Measurements from ENCODE around the gene C2orf92.

The C2orf92 gene

DNA sequence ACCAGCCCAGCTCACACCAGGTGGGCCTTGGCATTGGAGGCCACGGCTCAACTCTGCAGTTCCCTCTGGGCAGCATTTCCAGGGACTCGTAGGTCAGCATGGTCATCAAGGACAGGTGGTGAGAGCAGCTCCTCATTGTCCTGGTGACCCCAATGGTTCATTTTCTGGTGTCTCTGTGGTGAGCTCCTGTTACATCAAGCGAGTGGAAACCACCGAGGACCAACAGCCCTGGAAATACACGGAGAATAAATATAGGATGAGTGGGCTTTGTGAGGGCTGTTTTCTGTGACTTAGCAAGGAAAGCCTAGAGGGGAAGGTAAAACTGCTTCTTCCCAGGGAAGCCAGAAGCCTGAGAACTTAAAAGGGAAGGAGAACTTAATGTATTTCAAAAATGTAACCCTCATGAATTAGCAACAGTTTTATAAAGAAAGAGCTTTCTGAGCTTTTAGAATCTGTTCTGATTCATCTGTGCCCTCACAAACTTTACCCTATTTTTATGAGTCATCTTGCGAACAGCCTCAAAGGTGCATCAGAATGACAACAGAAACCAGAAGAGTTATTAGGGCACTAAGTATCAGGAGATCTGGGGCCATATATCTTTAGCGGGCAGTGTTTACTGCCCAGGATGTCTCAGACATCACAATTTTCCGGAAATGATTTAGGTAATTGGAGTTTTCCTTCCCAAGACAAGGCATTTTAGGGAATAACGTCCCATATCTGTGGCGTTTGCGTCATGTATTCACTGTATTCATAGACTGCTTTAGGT, 18.7 kb downstream of the C2orf92 start:
- no peaks in the 10 kb centered on the region for H3K9me3 ChIP-seq (replicated peaks; ENCODE audit: insufficient read depth, low read length)
- H3K27ac ChIP-seq (ENCODE audit: low read length) = no peak overlapping the region
- H3K4me3 ChIP-seq (ENCODE audit: low read length) = no peak overlapping the region
- DNase-seq = no peak
- H3K9ac ChIP-seq (ENCODE audit: low read length) = no peak overlapping the region
- H3F3A ChIP-seq (ENCODE audit: insufficient read depth, low read length) = no peaks in the 10 kb centered on the region
- no peak for TF ChIP-seq CTCF (IDR thresholded peaks at IDR 0.05; ENCODE audit: low read length)
- no peak for TF ChIP-seq EZH2phosphoT487 (IDR thresholded peaks at IDR 0.05; ENCODE audit: low read length)
- no peak for TF ChIP-seq EZH2 (optimal IDR thresholded peaks at IDR 0.05; ENCODE audit: low read depth, low read length)
- H2AFZ ChIP-seq (ENCODE audit: low read length) = no peak overlapping the region
- H3K79me2 ChIP-seq (ENCODE audit: low read length) = no peaks in the 10 kb centered on the region
- H3K27me3 ChIP-seq (replicated peaks; ENCODE audit: insufficient read depth, low read length) = no peaks in the 10 kb centered on the region
- no peaks in the 10 kb centered on the region for H3K36me3 ChIP-seq (replicated peaks; ENCODE audit: insufficient read depth, low read length)
- no peaks in the 10 kb centered on the region for H3K9me2 ChIP-seq (replicated peaks; ENCODE audit: insufficient read depth, low read length)
- H4K20me1 ChIP-seq (ENCODE audit: insufficient read depth, low read length) = no peaks in the 10 kb centered on the region
- no peak overlapping the region for H3K4me2 ChIP-seq (ENCODE audit: low read depth, low read length)
- H3K4me1 ChIP-seq (ENCODE audit: low read length) = no peaks in the 10 kb centered on the region

GRCh38 chr2:97691166-97691565, 21.7 kb downstream of the C2orf92 start:
- Histone ChIP-seq H3K4me1 (ENCODE audit: low read length) (no peaks in the 10 kb centered on the region), H3K27ac (ENCODE audit: low read length) (no peak overlapping the region), H3K4me3 (ENCODE audit: low read length) (no peak overlapping the region), H3K9ac (ENCODE audit: low read length) (no peak overlapping the region), H4K20me1 (ENCODE audit: insufficient read depth, low read length) (no peaks in the 10 kb centered on the region), H3K79me2 (ENCODE audit: low read length) (no peaks in the 10 kb centered on the region), H2AFZ (ENCODE audit: low read length) (no peak overlapping the region), H3K36me3 (replicated peaks; ENCODE audit: insufficient read depth, low read length) (no peaks in the 10 kb centered on the region), H3K27me3 (replicated peaks; ENCODE audit: insufficient read depth, low read length) (no peaks in the 10 kb centered on the region), H3F3A (ENCODE audit: insufficient read depth, low read length) (no peaks in the 10 kb centered on the region), H3K4me2 (ENCODE audit: low read depth, low read length) (no peak overlapping the region), H3K9me2 (replicated peaks; ENCODE audit: insufficient read depth, low read length) (no peaks in the 10 kb centered on the region), H3K9me3 (replicated peaks; ENCODE audit: insufficient read depth, low read length) (no peaks in the 10 kb centered on the region)
- no peak for DNase-seq
- no peak for TF ChIP-seq EZH2 (optimal IDR thresholded peaks at IDR 0.05; ENCODE audit: low read depth, low read length)
- TF ChIP-seq CTCF (IDR thresholded peaks at IDR 0.05; ENCODE audit: low read length) = no peak
- TF ChIP-seq EZH2phosphoT487 (IDR thresholded peaks at IDR 0.05; ENCODE audit: low read length) = no peak

GRCh38 chr2:97693476-97693875, 24.0 kb downstream of the C2orf92 start:
- Histone ChIP-seq H3K27me3 (replicated peaks; ENCODE audit: insufficient read depth, low read length) (no peaks in the 10 kb centered on the region), H3K4me2 (ENCODE audit: low read depth, low read length) (no peak overlapping the region), H3K4me1 (ENCODE audit: low read length) (no peaks in the 10 kb centered on the region), H3F3A (ENCODE audit: insufficient read depth, low read length) (no peaks in the 10 kb centered on the region), H3K9ac (ENCODE audit: low read length) (no peak overlapping the region), H4K20me1 (ENCODE audit: insufficient read depth, low read length) (no peaks in the 10 kb centered on the region), H3K4me3 (ENCODE audit: low read length) (no peak overlapping the region), H3K79me2 (ENCODE audit: low read length) (no peaks in the 10 kb centered on the region), H3K36me3 (replicated peaks; ENCODE audit: insufficient read depth, low read length) (no peaks in the 10 kb centered on the region), H3K27ac (ENCODE audit: low read length) (no peak overlapping the region), H3K9me2 (replicated peaks; ENCODE audit: insufficient read depth, low read length) (no peaks in the 10 kb centered on the region), H3K9me3 (replicated peaks; ENCODE audit: insufficient read depth, low read length) (no peaks in the 10 kb centered on the region), H2AFZ (ENCODE audit: low read length) (no peak overlapping the region)
- DNase-seq = no peak
- TF ChIP-seq CTCF (IDR thresholded peaks at IDR 0.05; ENCODE audit: low read length) (no peak), EZH2 (optimal IDR thresholded peaks at IDR 0.05; ENCODE audit: low read depth, low read length) (no peak), EZH2phosphoT487 (IDR thresholded peaks at IDR 0.05; ENCODE audit: low read length) (no peak)
